Measurements from ENCODE around the gene STK32C.

- no peak for TF ChIP-seq POLR2AphosphoS5 (IDR thresholded peaks at IDR 0.05; ENCODE audit: low read depth, low read length)
- TF ChIP-seq POLR2A (IDR thresholded peaks at IDR 0.05; ENCODE audit: low read depth, low read length), result no peak
- TF ChIP-seq POU2F2 (IDR thresholded peaks at IDR 0.05; ENCODE audit: low read depth, low read length), result no peak
- TF ChIP-seq TAF1 (IDR thresholded peaks at IDR 0.05; ENCODE audit: low read depth, low read length), result no peak
These were observed 88.3 kb downstream of the STK32C start for GRCh38 chr10:132219486-132219885.
